Measurements from ENCODE around the gene ZNF555. TPM values are rescaled to one million over a fixed set of nuclear protein-coding genes. Genes with fewer than 3 reads are reported as not detected.

The ZNF555 gene
- total and polyA plus RNA-seq, 10 of the 15 experiments (the other 5 are each of a cell fraction or from before 2014, with no cell fraction given), result 0.58 to 1.9 (median 1.2) TPM

GRCh38 chr19:2863816-2864215 lies 22.5 kb downstream of the ZNF555 start:
- no peak for DNase-seq (ENCODE audit: low read depth, low spot score)
- H3K9me3 ChIP-seq (replicated peaks; ENCODE audit: control insufficient read depth, insufficient read depth, low read length), result peaks cover 2% of the 10 kb centered on the region; the same call in 2 of the 3 replicates
- BruUV-seq (replicated peaks), result no TSS peak
- H3K79me2 ChIP-seq (ENCODE audit: control insufficient read depth, insufficient read depth, low read length), result no peaks in the 10 kb centered on the region
- no peak for ATAC-seq
- in situ Hi-C loops (cut with MboI) (no loop called here), intact Hi-C loops (cut with micrococcal nuclease; ENCODE audit: unreplicated experiment) (no loop called here)
- no peaks in the 10 kb centered on the region for H3K36me3 ChIP-seq (ENCODE audit: control insufficient read depth in 2 of 2, insufficient read depth in 2 of 2, low read length in 1 of 2)
- 62% methylated on average over 10 of the region's 10 CpGs for WGBS (ENCODE audit: insufficient coverage, insufficient replicate concordance, low lambda C conversion rate, missing lambda C conversion rate)
- H3K27me3 ChIP-seq (replicated peaks in 1 of 2; ENCODE audit: control insufficient read depth in 2 of 2, insufficient read depth in 2 of 2, low read length in 1 of 2), result no peaks in the 10 kb centered on the region
- H2AFZ ChIP-seq (ENCODE audit: control insufficient read depth, low read depth, low read length), result no peak overlapping the region
- ChIA-PET POLR2A (interaction anchor here (0.6 kb wide), 1 partner anchor 488 kb away, joined by 3 read pairs; no protein-coding TSS in a partner anchor), SMC1A (ENCODE audit: uncharacterized antibody, unreplicated experiment) (no interaction called here), RAD21 (ENCODE audit: unreplicated experiment) (interaction anchor here (0.7 kb wide), 1 partner anchor 211 kb away, joined by 4 read pairs; no protein-coding TSS in a partner anchor), CTCF (no interaction called here)
- H3K4me2 ChIP-seq (ENCODE audit: control insufficient read depth, insufficient read depth), result no peak overlapping the region
- no peak overlapping the region for H3K27ac ChIP-seq (ENCODE audit: control insufficient read depth, insufficient read depth)
- H3K9ac ChIP-seq (ENCODE audit: control insufficient read depth, insufficient read depth, low read length), result no peak overlapping the region
- TF ChIP-seq ZNF687 (IDR thresholded peaks at IDR 0.05) (no peak), USF2 (IDR thresholded peaks at IDR 0.05; ENCODE audit: borderline replicate concordance, low read depth, low read length) (no peak), ZBTB40 (IDR thresholded peaks at IDR 0.05; ENCODE audit: borderline replicate concordance) (no peak), YBX1 (IDR thresholded peaks at IDR 0.05) (no peak), NBN (IDR thresholded peaks at IDR 0.05) (no peak), RELA (IDR thresholded peaks at IDR 0.05; ENCODE audit: borderline replicate concordance, partially characterized antibody) (no peak), CREB1 (IDR thresholded peaks at IDR 0.05; ENCODE audit: low read depth) (no peak), NFXL1 (IDR thresholded peaks at IDR 0.05; ENCODE audit: borderline replicate concordance) (no peak)
- H3K4me3 ChIP-seq, result no peak overlapping the region
- H4K20me1 ChIP-seq (ENCODE audit: control insufficient read depth, insufficient read depth), result no peaks in the 10 kb centered on the region
- no peak for FAIRE-seq
- H3K4me1 ChIP-seq (ENCODE audit: control insufficient read depth, insufficient read depth, low read length), result no peaks in the 10 kb centered on the region
